GM18519 (cell line): ENCODE data around the gene ARFRP1.

ENCODE experiments used
- ATAC-seq: cut with Tn5 transposase; IDR thresholded peaks from one replicate; pipeline ENCODE4 v1.9.1; 2021; ENCODE audit warnings: mild to moderate bottlenecking, moderate library complexity; ENCODE audit not compliant: unreplicated experiment, low FRiP score

The ARFRP1 gene

DNA sequence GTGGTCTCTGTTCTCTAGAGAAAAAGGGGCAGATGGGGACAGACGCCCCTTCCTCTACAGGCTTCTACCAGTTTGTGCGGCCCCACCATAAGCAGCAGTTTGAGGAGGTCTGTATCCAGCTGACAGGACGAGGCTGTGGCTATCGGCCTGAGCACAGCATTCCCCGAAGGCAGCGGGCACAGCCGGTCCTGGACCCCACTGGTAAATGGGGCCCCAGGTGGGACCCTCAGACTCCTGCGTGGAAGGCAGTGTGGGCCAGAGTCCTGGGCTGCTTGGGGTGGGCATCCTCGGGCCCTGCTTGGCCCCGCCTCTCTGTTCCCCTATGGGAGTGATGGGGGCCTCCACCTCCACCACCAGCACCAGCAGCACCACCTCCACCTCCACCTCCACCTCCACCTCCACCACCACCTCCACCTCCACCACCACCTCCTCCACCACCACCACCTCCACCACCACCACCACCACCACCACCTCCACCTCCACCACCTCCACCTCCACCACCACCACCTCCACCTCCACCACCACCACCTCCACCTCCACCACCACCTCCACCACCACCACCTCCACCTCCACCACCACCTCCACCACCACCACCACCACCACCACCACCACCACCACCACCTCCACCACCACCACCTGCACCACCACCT lies 14.6 kb downstream of the ARFRP1 start:
- no peak for ATAC-seq

DNA sequence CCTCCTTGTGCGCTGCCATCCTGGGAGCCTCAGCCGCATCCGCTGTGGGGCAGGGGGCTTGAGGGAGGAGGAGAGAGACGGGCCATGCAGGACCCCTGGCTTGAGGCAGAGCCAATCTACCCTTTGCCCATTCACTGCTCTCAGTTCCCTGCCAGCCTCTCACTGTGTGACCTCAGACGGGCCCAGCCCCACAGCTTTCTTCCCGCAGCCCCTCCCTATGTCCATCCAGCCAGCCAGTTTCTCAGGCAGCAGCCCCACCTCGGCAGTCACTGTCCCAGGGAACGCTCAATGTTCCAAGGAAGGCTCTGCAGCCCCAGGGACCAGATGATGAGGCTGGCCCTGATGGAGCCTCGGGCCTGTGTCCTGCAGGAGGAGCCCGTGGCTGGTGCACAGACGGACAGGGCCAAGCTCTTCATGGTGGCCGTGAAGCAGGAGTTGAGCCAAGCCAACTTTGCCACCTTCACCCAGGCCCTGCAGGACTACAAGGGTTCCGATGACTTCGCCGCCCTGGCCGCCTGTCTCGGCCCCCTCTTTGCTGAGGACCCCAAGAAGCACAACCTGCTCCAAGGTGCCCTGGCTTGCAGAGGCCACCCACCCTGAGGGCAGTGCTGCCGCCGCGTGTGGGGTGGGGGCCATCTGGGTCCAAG lies 15.2 kb downstream of the ARFRP1 start:
- ATAC-seq: no peak

DNA sequence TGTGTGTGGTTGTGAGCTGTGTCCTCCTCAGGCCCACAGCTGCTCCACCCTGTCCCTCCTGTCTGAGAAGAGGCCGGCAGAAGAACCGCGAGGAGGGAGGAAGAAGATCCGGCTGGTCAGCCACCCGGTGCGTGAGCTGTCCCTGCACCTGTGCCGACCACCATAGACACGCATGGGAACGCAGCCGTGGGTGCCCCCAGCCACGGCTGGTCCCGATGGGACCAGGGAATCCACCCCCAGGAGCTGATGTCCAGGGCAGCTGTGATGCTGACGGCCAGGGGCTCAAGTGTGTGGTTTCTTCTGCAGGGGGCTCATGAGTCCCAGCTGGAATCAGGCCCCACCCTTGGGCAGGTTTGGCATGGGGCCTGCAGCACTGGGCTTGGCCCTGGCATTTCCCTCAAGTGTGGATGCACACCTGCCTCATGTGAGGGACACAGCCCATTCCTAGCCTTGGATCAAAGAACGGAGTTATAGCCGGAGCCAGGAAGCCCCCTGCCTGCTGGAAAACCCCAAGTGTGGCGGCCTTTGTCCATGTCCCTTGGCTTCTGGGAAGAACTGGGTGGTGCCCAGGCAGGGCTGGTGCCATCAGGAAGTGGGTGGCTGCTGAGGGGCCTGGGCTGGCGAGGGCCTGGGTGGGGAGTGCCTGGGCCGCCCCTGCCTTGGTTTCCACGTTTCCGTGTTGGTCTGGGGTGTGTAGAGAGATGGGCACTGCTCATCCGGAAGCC lies 15.9 kb downstream of the ARFRP1 start:
- ATAC-seq: no peak

DNA sequence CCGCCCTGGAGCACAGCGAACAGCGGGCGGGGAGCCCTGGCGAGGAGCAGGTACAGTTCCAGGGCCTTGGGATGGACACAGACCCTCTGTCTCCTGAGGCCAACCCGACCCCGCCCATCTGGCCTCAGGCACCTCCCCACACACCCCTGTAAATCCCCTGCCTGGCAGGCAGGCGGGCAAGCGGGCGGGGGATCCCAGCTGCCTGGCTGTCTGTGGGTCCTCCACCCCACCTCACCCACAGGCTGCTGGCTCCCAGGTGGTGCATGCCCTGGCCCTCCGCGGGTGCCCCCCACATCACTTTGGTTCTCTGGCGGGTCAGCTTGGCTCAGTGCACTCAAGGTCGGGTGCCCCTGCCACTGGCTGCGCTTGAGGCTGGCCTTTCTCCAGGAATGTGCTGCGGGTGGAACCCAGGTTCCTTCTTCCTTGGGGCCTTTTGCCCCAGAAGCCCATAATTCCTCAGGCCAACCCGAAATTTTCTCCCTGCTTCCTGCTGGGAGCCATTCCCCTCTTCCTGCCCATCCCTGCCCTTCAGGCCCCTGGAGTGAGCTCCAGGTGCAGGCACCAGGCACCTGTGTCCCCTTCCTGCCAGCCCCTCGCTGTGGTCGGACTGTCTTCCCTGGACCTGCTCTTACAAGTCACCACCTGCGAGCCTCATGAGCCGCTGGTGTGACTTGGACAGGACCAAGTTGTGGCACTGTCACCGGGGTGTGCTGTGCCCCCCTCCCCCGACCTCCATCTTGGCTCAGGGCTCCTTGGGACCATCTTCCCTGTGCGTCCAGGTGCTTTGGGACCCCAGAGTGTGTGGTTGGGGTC lies 16.7 kb downstream of the ARFRP1 start:
- no peak for ATAC-seq

DNA sequence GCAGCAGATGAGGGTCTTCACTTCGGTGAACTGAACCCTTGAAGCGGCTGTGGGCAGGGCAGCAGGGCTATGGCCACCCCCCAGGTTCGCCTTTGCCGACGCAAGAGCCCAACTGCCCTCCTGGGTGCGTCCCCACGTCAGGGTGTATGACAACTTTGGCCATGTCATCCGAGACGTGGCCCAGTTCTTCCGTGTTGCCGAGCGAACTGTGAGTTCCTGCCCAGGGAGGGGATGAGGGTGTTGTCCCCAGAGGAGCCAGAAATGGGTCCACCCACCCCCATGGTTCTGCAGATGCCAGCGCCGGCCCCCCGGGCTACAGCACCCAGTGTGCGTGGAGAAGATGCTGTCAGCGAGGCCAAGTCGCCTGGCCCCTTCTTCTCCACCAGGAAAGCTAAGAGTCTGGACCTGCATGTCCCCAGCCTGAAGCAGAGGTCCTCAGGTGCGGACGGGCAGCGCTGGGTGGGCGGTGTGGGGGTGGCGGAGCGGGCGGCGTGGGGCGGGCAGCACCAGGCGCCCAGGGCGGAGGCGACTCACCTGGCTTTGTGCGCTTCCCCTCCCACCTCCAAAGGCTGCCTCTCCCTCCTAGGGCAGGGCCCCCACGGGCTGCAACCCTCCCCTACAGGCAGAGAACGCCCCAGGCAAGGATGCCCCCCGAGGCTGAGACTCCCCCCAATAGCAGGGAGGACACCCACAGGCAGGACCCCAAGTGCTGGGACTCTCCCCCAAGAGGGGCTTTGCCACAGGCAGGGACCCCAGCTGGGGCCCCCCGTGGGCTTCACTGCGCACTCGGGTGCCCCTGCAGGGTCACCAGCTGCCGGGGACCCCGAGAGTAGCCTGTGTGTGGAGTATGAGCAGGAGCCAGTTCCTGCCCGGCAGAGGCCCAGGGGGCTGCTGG lies 17.5 kb downstream of the ARFRP1 start:
- no peak for ATAC-seq

DNA sequence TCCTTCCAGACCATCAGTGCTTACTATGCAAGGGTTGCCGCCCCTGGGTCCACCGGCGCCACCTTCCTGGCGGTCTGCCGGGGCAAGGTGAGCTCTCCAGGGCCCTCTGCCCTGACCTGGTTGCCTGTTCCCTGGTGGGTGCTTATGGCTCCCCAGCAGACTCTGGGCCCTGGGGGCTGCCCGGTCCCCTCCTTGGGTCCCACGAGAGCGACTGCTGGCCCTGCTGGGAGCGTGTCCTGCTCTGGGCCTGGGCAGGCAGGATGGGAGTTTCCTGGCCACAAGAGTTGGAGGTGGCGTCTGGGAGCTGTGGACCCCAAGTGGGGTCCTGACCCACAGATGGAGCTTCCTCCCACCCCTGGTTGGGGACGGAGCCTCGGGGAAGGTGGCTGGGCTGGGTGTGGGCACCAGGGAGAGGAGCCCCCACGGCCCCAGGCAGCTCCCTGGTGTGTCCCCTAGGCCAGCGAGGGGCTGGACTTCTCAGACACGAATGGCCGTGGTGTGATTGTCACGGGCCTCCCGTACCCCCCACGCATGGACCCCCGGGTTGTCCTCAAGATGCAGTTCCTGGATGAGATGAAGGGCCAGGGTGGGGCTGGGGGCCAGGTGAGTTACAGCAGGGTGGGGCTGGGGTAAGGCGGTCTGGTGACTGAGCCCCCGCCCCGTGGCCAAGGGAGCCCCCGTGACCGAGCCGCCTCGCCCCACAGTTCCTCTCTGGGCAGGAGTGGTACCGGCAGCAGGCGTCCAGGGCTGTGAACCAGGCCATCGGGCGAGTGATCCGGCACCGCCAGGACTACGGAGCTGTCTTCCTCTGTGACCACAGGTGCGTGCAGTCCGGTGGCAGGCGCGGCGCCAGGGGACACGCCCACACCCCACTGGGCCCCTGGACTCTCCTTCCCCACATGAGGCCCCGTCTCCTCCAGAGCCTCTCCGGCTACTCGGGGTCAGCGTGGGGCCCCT lies 18.5 kb downstream of the ARFRP1 start:
- no peak for ATAC-seq

DNA sequence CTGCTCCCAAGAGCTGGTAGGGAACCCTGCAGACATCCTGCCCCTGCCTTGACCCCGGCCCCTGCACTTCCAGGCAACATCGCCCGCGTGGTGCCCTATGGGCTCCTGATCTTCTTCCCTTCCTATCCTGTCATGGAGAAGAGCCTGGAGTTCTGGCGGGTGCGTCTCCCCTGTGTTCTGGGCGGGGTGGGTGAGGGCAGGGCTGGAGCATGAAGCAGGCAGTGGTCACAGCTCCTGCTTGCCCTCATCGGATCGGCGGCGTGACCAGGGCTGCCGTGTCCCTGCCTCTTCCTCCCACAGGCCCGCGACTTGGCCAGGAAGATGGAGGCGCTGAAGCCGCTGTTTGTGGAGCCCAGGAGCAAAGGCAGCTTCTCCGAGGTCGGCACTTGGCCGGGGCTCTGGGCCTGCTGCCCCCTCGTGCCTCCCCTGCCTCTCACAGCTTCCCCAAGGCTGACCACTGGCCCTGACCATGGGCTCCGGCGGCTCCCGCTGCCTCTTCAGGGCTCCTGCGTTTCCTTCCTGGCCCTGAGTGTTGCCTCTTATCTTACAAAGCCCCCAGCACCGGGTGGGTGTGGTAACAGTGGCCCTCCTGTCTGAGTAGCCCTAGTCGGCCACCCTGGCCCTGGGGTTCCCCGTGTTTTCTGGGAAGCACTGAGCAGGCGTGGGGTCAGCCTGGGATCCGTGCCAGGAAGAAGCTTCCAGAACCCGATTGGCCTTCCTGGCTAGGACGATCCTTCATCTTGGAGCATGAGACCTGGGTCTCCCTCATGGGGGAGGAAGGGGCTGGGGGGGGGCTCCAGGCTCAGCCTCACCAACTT lies 19.3 kb downstream of the ARFRP1 start:
- ATAC-seq: no peak

DNA sequence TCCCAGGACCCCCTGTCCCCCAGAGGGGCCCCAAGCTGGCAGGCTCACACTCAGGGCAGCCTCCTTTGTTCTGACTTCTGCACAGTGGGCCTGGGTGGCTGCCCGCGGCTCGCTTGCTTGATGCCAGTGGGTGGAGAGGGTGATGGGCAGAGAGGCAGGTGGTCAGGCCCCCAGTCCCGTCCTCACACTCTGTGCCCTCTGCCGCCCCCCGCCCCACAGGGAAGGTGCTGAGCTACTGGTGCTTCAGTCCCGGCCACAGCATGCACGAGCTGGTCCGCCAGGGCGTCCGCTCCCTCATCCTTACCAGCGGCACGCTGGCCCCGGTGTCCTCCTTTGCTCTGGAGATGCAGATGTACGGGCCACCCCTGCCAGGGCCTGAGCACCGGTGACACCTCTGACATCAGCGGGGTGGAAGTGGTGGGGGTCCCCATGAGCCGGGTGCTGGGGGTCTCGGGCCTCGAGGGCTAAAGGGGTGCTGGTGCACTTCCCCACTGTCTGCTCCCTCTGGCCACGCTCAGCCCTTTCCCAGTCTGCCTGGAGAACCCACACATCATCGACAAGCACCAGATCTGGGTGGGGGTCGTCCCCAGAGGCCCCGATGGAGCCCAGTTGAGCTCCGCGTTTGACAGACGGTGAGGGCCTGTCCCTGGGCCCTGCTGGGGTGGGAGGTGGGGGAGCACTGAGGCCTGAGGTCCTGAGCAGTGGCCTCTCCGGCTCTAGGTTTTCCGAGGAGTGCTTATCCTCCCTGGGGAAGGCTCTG lies 20.2 kb downstream of the ARFRP1 start:
- no peak for ATAC-seq

DNA sequence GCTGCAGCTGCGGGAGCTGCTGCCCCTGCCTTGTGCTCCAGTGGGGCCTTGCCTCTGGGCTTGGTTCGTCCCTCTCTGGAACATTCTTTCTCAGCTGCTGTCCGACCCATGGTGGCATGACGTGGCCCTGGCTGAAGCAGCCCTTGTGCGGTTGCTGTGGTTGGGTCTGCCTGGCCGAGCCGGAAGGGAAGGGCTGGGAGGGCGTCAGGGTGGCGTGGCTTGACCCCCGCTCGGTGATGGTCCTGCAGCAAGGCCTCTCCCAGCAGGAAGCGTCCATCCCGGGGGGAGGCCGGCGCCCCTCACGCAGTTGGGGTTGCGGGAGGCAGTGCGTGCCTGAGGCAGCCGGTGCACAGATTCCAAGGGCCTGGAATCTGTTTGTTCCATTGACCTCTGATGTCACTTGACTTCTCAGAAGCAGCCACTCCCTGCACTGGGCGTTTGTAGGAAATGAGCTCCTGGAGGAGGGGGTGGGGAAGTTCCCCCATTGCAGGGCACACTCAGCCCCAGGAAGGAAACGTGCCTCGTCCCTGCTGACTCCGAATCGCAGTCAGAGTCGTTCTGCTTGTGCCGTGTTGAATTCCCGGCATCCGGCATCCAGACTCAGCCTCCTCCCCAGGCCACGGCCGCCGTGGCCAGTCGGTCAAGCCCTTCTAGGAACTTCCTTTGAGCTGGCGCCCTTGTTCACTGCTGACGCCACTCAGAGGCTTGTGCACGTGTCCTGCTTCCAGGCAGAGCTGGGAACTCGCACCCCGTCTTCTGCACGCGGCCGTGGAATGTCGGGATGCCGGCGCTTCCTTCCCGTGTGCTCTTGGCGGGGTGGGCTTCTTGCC lies 21.1 kb downstream of the ARFRP1 start:
- ATAC-seq: no peak

DNA sequence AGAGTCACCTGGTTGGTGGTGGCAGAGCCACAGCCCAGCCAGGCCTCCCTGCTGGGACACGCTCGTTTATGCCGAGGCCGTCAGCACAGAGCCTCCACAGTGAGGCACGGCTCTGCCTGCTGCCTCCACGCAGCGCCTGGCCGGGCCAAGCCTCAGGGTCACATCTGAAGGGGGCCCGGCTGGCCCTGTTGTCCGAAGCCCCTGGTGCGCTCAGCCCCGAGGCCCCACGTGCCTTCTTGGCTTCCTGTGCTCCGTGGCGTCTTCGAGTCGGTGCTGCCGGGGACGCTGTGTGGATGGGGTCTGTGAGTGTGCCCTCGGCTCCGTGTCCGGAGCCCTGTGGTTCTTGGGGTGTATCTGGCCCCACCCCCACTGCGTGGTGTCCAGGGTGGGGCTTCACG lies 21.7 kb downstream of the ARFRP1 start:
- ATAC-seq: no peak

DNA sequence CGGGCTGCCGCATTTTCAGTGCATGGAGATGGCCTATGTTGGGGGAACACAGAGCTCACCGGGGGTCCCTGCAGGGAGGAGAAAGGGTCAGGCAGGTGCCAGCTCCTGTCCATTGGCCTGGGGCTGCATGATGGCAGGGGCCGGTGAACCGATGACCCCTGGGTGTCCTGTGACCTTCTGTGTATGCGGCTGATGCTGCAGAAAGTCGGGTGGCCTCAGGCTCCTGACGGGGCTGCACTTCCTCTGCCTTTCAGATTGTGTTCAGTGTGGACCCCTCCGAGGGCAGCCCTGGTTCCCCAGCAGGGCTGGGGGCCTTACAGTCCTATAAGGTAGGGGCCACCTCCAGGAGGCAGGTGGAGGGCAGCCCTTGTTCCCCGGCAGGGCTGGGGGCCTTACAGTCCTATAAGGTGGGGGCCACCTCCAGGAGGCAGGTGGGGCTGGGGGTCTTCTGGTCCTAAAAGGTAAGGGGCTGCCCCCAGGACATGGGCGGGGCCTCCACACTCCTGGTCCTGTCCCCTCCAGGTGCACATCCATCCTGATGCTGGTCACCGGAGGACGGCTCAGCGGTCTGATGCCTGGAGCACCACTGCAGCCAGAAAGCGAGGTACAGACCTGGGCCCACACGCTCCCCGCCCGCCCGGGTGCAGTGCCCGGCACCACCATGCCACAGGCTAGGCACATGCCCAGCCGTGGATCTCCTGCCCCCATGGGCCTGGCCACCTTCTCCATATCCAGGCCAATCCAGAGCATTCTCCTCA lies 22.3 kb downstream of the ARFRP1 start:
- ATAC-seq: no peak

DNA sequence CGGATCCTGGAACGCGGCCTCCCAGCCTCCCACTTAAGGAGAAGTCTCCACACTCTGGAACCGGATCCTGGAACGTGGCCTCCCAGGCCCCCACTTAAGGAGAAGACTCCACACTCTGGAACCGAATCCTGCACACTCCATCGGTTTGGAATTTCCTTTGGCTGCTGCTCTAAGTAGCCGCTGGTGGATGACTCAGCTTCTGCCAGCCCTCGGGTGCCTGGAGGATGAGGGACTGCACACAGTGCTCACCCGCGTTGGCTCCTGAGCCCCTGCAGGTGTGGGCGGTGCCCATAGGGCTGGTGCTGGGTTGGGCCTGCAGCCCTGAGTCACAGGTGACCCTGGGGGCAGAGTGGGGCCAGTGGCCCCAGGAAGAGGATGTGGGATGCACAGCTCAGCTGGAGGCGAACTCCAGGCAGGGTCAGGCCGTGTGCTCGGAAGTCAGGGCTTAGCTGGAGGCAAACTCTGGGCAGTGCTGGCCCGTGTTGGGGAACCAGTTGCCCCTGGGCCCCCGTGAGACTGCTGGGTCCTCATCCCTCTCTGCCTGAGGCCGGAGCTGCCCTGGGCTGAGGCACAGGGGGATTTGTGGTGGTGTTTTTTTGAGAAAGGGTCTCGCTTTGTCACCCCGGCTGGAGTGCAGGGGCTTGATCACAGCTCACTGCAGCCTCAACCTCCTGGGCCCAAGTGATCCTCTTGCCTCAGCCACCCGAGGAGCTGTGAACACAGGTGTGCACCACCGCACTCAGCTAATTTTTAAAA lies 25.2 kb downstream of the ARFRP1 start:
- ATAC-seq: no peak

DNA sequence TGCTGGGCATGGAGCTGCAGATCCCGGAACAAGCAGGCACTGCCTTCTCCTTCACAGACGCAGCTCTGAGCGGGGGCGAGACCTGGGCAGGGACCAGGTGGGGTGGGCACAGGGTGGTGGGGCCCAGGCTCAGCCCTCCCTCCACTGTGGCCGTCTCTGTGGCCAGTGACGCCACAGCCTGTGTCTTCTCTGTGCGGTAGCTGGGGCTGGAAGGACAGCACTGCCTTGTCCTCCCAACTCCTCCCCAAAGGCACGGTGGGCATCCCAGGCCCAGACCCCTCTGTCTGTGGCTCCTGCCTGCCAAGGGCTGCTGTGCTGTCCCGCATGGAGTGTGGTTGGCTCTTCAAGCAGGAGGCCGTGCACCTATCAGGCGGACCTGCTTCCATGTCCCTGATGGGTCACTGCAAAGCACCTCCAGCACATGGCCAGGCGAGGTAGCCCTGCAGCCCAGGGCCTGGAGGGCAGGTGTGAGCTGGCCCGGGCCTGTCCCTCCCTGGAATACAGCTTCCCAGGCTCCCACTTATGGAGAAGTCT lies 26.1 kb downstream of the ARFRP1 start:
- no peak for ATAC-seq

DNA sequence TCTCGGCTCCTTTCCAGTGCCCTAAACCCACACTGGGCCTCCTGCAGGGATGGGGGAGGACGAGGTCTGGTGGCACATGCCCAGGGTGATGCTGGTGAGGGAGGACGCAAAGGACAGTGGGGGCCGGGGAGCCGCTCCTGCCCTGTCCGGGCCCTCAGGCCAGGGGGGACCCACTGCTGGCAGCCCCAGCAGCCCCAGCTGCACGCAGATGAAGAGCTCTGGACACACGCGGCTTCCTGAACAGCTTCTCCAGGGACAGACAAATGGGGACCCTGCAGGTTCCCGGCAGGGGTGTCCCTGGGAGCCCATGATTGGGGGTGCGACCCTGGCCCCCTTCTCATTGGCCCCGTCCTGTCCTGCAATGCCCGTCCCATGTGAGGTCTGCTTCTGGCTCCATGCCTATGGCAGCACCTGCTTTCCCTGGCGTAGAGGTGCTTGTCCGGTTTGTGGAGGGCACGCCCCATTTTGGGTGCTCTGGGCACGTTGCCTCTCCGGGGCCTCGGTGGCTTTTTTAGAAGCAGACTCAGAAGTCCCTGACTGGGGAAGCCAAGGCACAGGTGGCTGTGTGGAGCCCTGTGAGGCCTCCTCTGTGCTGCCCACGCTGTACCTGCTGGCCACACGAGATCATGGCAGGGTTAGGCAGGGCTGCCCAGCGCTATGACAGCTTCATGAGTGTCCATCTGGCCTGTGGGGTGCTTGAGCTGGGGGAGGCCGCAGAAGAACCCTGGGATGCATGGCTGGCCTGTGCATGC lies 26.7 kb downstream of the ARFRP1 start:
- no peak for ATAC-seq
